Measurements from ENCODE around the gene ZNF276.

GRCh38 chr16:89693289-89693731, 28.0 kb upstream of the ZNF276 start:
- no peak for TF ChIP-seq ZNF274 (IDR thresholded peaks at IDR 0.05; ENCODE audit: low read depth, low read length)
- TF ChIP-seq YY1 (IDR thresholded peaks at IDR 0.05; ENCODE audit: insufficient read depth, insufficient read length): no peak
